RPMI7951 (cell line): ENCODE results near the gene ZNF785. TPM values are rescaled to one million over a fixed set of nuclear protein-coding genes. Genes with fewer than 3 reads are reported as not detected.
A peak's percentile ranks its signal among the peaks of the same experiment; 100 is the strongest.
"Not testable (repeated sequence)": the region's sequence is repeated elsewhere in the genome, so short reads cannot be mapped to it uniquely, and the experiment has no call there.

ENCODE experiments used
- DNase-seq: peaks from one replicate; pipeline ENCODE4 v3.0.0-alpha.2; 2012; ENCODE audit warnings: low read depth
- total RNA-seq: library from RNA; depleted of rRNA; stranded (reverse); fragments of >200 nt; shearing (Covaris generic); gene quantifications from 2 replicates; pipeline ENCODE4 v1.2.3, GENCODE V29; 2014

Gene ZNF785
- total RNA-seq, 1 experiment from 2014 or later, result 2.8 TPM

- DNase-seq, result peak; percentile 51
These were observed 17.2 kb upstream of the ZNF785 start for GRCh38 chr16:30602616-30603277.

GRCh38 chr16:30601966-30602365 is 16.5 kb upstream of the ZNF785 start:
- no peak for DNase-seq

DNA sequence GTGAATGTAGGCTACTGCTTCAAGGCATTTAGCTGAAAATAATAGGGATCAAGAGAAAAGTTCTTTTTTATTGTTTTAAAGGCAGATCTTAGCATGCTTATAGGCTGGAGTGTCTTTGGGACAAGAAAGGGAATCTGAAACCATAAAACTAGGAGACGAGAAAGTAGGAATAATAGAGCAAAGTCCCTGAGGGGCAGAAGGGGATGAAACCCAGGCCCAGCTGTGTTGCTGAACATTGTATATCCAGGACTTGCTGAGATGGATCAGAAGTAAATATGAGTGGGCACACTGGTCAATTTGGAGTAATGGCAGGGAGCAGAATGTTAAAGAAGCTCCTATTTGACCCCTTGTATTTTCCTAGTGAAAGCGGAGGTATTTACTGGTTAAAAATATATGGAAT is 15.4 kb upstream of the ZNF785 start:
- DNase-seq, result no peak

- DNase-seq, result no peak
These were observed 14.7 kb upstream of the ZNF785 start for GRCh38 chr16:30600215-30600614.

GRCh38 chr16:30592871-30593270 is 7.4 kb upstream of the ZNF785 start:
- DNase-seq, result no peak

GRCh38 chr16:30590869-30591268 is 5.4 kb upstream of the ZNF785 start:
- not testable (repeated sequence) for DNase-seq

DNA sequence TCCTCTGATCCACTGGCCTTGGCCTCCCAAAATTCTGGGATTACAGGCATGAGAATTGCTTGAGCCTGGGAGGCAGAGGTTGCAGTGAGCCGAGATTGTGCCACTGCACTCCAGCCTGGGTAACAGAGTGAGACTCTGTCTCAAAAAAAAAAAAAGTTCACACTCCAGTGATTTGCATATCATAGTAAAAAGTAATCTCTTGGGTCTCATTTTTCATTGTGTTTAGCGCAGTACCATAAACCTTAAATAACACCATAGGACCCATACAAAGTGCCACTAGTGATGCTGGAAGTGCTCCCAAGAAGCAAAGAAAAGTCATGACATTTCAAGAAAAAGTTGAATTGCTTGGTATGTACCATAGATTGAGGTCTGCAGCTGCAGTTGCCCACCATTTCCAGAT is 4.1 kb upstream of the ZNF785 start:
- DNase-seq, result not testable (repeated sequence)

DNA sequence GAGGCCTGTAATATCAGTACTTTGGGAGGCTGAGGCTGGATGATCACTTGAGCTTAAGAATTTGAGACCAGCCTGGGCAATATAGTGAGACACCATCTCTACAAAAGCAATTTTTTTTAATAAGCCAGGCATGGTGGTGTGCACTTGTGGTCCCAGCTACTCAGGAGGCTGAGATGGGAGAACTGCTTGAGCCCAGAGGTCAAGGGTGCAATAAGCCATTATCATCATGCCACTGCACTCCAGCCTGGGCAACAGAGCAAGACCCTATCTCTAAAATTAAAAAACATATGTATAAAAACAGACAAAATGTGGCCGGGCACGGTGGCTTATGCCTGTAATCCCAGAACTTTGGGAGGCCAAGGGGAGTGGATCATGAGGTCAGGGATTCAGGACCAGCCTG is 3.2 kb upstream of the ZNF785 start:
- DNase-seq, result no peak

DNA sequence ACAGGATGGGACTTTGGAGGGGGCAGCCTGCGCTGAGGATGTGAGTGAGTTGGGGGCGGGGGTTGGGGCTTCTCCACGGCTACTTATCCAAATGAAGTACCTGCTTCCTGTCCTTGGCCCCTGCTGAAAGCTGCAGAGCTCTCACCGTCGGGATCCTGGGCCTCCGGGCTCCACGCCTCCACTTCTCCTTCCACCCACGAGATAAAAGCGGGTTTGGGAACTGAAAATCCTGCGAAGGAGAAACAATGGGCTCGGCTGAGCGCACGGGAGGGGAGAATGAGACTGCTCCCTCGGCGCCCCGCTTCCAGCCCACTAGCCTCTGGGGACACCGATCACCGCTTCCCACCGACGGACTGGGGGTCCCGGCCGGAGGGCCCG is 486 bp downstream of the ZNF785 start:
- peak; percentile 19 for DNase-seq

GRCh38 chr16:30582611-30583340 is 2.7 kb downstream of the ZNF785 start:
- no peak for DNase-seq

- no peak for DNase-seq
These were observed 4.0 kb downstream of the ZNF785 start for GRCh38 chr16:30581457-30581856.

GRCh38 chr16:30574678-30575077 is 10.8 kb downstream of the ZNF785 start:
- DNase-seq, result no peak

- peak; percentile 95 for DNase-seq
These were observed 13.8 kb downstream of the ZNF785 start, which contains the start of gene ZNF688 for GRCh38 chr16:30571445-30572322. ZNF688 (minus strand) TSS chr16:30571714; CDS start chr16:30571629, 85 bp downstream.

- peak; percentile 23 for DNase-seq
These were observed 14.7 kb downstream of the ZNF785 start for GRCh38 chr16:30570636-30571444.

DNA sequence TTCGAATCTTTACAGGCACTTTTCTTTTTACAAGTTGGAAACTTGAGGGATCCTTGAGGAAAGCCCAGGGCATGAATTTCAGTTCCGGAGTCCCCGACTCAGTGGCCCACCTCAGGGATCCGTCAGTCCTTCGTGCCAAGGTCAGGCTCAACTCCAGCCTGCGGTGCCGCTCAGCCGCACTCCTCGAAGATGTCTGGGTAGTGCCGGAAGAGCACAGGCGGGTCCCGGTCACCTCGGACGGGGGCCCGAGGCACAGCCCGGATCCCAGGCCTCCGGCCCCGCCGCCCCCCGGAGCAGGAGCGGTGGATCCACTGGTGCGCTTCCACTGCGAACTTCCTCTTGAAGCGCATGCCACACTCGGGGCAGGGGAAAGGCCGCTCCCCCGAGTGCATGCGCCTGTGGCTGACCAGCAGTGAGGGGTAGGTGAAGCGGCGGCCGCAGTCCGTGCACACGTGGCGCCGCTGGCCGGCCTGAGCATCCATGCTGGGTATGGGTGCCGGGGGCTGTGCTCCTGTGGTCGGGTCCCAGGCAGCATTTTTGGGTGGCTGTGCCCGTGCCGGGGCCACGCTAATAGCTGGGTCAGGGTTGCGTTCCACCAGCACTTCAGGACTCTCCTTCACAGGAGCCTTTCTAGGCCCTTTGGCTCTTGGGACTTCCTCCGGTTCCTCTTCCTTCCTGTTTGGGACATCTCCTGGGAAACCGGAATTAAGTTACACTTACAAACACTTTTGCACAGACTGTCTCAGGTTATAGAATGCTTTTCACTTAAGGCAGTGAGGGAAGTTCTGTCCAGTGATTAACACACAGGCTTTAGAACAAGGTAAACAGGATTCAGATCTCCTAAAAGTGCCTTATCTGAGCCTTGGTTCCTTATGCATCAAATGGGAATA is 15.5 kb downstream of the ZNF785 start:
- DNase-seq, result peak; percentile 10

GRCh38 chr16:30569281-30569680 is 16.2 kb downstream of the ZNF785 start:
- no peak for DNase-seq

DNA sequence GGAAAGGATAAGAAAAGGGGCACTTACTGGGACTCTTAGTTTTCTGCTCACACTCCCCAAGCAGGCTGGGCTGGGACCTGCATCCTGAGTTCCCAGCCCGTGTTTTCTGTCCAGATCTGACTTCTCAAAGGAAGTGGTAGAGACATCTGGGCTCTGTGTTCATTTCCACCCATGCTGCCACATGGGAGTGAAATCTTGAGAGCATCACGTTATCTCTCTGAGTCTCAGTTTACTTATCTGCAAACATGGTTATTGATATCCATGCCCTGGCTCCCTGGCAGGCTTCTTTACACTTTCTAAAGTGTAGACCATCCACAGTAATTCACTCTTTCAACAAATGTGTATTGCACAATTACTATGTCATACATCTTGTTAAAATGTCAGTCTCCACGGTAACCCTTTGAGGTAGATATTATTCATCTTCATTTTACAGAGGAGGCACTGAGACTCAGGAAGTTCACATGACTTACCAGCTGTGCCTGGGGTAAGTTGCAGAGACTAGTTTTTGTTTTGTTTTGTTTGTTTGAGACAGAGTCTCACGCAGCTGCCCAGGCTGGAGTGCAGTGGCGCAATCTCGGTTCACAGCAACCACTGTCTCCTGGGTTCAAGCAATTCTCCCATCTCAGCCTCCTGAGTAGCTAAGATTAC is 17.4 kb downstream of the ZNF785 start:
- peak; percentile 76 for DNase-seq

DNA sequence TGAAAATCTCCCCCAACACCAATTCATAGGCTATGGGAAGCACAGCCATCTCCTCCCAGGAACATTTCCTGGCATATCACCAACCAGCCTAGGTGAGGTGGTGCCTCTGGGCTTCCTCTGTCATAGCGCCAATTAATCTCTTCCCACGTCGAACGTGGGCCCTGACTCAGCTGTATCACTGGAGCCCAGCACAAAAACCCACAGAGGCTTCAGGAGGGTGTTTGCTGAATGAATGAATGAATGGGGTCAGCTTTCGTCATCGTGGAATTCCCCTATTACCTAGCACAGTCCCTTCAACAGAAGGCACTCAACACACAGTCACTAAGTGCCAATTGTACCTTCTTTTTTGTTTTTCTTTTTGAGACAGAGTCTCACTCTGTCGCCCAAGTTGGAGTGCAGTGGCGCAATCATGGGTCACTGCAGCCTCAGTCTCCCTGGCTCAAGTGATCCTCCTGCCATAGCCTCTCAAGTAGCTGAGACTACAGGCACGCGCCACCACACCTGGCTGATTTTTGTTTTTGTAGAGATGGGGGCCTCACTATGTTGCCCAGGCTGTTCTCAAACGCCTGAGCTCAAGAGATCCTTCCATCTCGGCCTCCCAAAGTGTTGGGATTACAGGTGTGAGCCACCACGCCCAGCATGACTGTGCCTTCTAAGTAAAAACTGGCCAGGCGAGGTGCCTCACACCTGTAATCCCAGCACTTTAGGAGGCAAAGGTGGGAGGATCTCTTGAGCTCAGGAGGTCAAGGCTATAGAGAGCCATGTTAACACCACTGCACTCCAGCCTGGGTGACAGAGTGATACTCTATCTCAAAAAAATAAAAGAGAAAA is 18.1 kb downstream of the ZNF785 start:
- peak; percentile 49 for DNase-seq

DNA sequence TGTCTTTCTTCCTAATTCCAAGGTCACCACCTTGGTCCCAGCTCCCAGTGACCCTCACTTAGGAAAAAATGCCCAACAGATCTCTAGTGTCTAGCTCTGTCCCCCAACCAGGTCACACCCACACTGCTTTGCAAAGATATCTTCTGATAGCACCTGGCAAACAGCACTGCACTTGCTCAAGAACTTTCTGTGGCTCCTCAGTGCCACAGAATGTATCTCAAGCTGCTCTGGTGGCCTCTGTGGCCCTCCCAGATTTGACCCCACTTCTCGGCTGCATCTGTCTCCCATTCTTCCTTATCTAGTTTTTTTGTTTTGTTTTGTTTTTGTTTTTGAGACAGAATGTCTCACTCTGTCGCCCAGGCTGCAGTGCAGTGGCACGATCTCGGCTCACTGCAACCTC is 19.0 kb downstream of the ZNF785 start:
- no peak for DNase-seq
